WTC11 (cell line): Measurements from ENCODE around the gene ZNF431. TPM values are rescaled to one million over a fixed set of nuclear protein-coding genes. Genes with fewer than 3 reads are reported as not detected.

Experiments
- ATAC-seq: fragments of 200-7000 bp; cut with Tn5 transposase; 2 replicates; pipeline ENCODE4 v1.10.0; 2021; ENCODE audit warnings: mild to moderate bottlenecking, moderate library complexity
- CTCF ChIA-PET: fragments of 300-600 bp; sonication (Branson Sonifier 250); formaldehyde crosslinking; loops from one replicate; lab custom pipeline; 2021; ENCODE audit warnings: antibody characterized with exemption; lab: Charles Lee
- POLR2A ChIA-PET: fragments of 350-600 bp; sonication (Branson Sonifier 250); formaldehyde crosslinking; loops from one replicate; lab custom pipeline; 2021; ENCODE audit warnings: antibody characterized with exemption; lab: Charles Lee
- DNase-seq: peaks from one replicate; pipeline ENCODE4 v3.0.0; 2021; ENCODE audit warnings: low spot score
- H3K27ac Mint-ChIP-seq: 2 replicates; pipeline ENCODE4 v1.8.0; 2021; ENCODE audit warnings: mixed read lengths
- H3K27me3 Mint-ChIP-seq: 2 replicates; pipeline ENCODE4 v1.8.0; 2021; ENCODE audit warnings: low read depth, mild to moderate bottlenecking, moderate library complexity, mixed read lengths
- H3K36me3 Mint-ChIP-seq: 2 replicates; pipeline ENCODE4 v1.8.0; 2021; ENCODE audit warnings: mixed read lengths
- H3K4me1 Mint-ChIP-seq: 2 replicates; pipeline ENCODE4 v1.8.0; 2022; ENCODE audit warnings: mixed read lengths
- H3K4me3 Mint-ChIP-seq: 2 replicates; pipeline ENCODE4 v1.8.0; 2021; ENCODE audit warnings: mild to moderate bottlenecking, moderate library complexity, mixed read lengths
- H3K9me3 Mint-ChIP-seq: 2 replicates; pipeline ENCODE4 v1.8.0; 2021; ENCODE audit warnings: mixed read lengths
- CREB1 ChIP-seq: sonication (generic); formaldehyde crosslinking; IDR thresholded peaks from 2 replicates; pipeline ENCODE4 v1.8.0; 2023; ENCODE audit warnings: mild to moderate bottlenecking, missing genetic modification reagents
- CREM ChIP-seq: sonication (generic); formaldehyde crosslinking; IDR thresholded peaks from 2 replicates; pipeline ENCODE4 v1.8.1; 2022; ENCODE audit warnings: mild to moderate bottlenecking, missing genetic modification reagents, moderate library complexity
- ELF4 ChIP-seq: sonication (generic); formaldehyde crosslinking; IDR thresholded peaks from 2 replicates; pipeline ENCODE4 v1.8.1; 2022; ENCODE audit warnings: low read depth, mild to moderate bottlenecking, moderate library complexity, missing genetic modification reagents
- GRHL2 ChIP-seq: fragments of 250-450 bp; sonication (Bioruptor Pico); IDR thresholded peaks from 2 replicates; pipeline ENCODE4 v1.8.0; 2022; ENCODE audit warnings: mild to moderate bottlenecking, moderate library complexity; ENCODE audit not compliant: insufficient replicate concordance, severe bottlenecking
- KAT7 ChIP-seq: sonication (generic); formaldehyde crosslinking; IDR thresholded peaks from 2 replicates; pipeline ENCODE4 v1.8.1; 2023; ENCODE audit warnings: missing genetic modification reagents, mild to moderate bottlenecking, borderline replicate concordance
- NR1H2 ChIP-seq: sonication (generic); formaldehyde crosslinking; IDR thresholded peaks from 2 replicates; pipeline ENCODE4 v1.9.0; 2021; ENCODE audit warnings: mild to moderate bottlenecking, moderate library complexity, missing genetic modification reagents
- OVOL2 ChIP-seq: fragments of 250-450 bp; sonication (Bioruptor Pico); IDR thresholded peaks from 2 replicates; pipeline ENCODE4 v1.9.0; 2021; ENCODE audit warnings: mild to moderate bottlenecking, borderline replicate concordance
- SMAD4 ChIP-seq: sonication (generic); formaldehyde crosslinking; IDR thresholded peaks from 2 replicates; pipeline ENCODE4 v1.8.0; 2022; ENCODE audit warnings: mild to moderate bottlenecking, missing genetic modification reagents
- TEAD1 ChIP-seq: sonication (generic); formaldehyde crosslinking; IDR thresholded peaks from 2 replicates; pipeline ENCODE4 v1.8.0; 2022; ENCODE audit warnings: mild to moderate bottlenecking, missing genetic modification reagents
- ZNF138 ChIP-seq: sonication (generic); formaldehyde crosslinking; conservative IDR thresholded peaks from 2 replicates; pipeline ENCODE4 v1.8.1; 2022; ENCODE audit warnings: mild to moderate bottlenecking, moderate library complexity, missing genetic modification reagents
- ZNF219 ChIP-seq: sonication (generic); formaldehyde crosslinking; IDR thresholded peaks from 2 replicates; pipeline ENCODE4 v1.8.0; 2023; ENCODE audit warnings: missing genetic modification reagents, mild to moderate bottlenecking, borderline replicate concordance
- ZNF317 ChIP-seq: sonication (generic); formaldehyde crosslinking; IDR thresholded peaks from 2 replicates; pipeline ENCODE4 v1.8.1; 2023; ENCODE audit warnings: low read depth, mild to moderate bottlenecking, moderate library complexity, missing genetic modification reagents, borderline replicate concordance
- ZNF423 ChIP-seq: fragments of 250-450 bp; sonication (Bioruptor Pico); IDR thresholded peaks from 2 replicates; pipeline ENCODE4 v2.1.2; 2022; ENCODE audit warnings: mild to moderate bottlenecking, moderate library complexity
- total RNA-seq: library from RNA; stranded (reverse); gene quantifications from 3 replicates; pipeline ENCODE4 v1.2.3, GENCODE V29; 2021
- TF ChIP-seq, protein P1 (sequence below): sonication (generic); formaldehyde crosslinking; conservative IDR thresholded peaks from 2 replicates; pipeline ENCODE4 v1.8.1; 2022; ENCODE audit warnings: mild to moderate bottlenecking, missing genetic modification reagents
- TF ChIP-seq, protein P2 (sequence below): sonication (generic); formaldehyde crosslinking; IDR thresholded peaks from 2 replicates; pipeline ENCODE4 v1.8.1; 2023; ENCODE audit warnings: mild to moderate bottlenecking, missing genetic modification reagents
- TF ChIP-seq, protein P3 (sequence below): fragments of 250-450 bp; sonication (Bioruptor Pico); IDR thresholded peaks from 2 replicates; pipeline ENCODE4 v1.9.0; 2021; ENCODE audit warnings: mild to moderate bottlenecking, borderline replicate concordance
- TF ChIP-seq, protein P4 (sequence below): sonication (generic); formaldehyde crosslinking; IDR thresholded peaks from 2 replicates; pipeline ENCODE4 v1.8.1; 2022; ENCODE audit warnings: mild to moderate bottlenecking, moderate library complexity, missing genetic modification reagents
- TF ChIP-seq, protein P5 (sequence below): sonication (generic); formaldehyde crosslinking; IDR thresholded peaks from 2 replicates; pipeline ENCODE4 v1.8.1; 2022; ENCODE audit warnings: missing genetic modification reagents, borderline replicate concordance
- TF ChIP-seq, protein P6 (sequence below): sonication (generic); formaldehyde crosslinking; IDR thresholded peaks from 2 replicates; pipeline ENCODE4 v1.8.0; 2023; ENCODE audit warnings: mild to moderate bottlenecking, missing genetic modification reagents
- TF ChIP-seq, protein P7 (sequence below): sonication (generic); formaldehyde crosslinking; IDR thresholded peaks from 2 replicates; pipeline ENCODE4 v1.8.1; 2023; ENCODE audit warnings: mild to moderate bottlenecking, missing genetic modification reagents, moderate library complexity
- TF ChIP-seq, protein P8 (sequence below): fragments of 250-450 bp; sonication (Bioruptor Pico); IDR thresholded peaks from 2 replicates; pipeline ENCODE4 v1.8.0; 2021; ENCODE audit warnings: mild to moderate bottlenecking

The ZNF431 gene
- total RNA-seq, 1 experiment from 2014 or later: 42.1 TPM

DNA sequence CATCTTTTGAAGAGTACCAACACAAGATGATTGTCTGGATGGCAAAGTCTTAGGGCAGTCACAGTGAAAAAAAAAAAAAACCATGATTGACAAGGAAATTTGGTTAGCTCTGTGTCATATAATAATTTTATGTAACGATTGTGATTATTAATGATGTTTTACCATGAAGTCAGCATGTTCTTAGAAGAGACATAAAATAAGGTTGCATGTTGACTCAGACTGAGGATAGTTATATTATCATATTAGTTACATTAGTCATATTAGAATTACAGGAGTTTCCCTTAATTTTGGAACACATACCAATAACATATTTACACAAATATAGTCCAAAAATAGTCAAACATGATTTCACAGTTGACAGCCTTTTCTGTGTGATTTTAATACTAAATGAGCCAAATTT, 5.7 kb downstream of the ZNF431 start (continued):
- TF ChIP-seq, protein P1, sequence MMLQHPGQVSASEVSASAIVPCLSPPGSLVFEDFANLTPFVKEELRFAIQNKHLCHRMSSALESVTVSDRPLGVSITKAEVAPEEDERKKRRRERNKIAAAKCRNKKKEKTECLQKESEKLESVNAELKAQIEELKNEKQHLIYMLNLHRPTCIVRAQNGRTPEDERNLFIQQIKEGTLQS (CRISPR knock-in tag): no peak
- TF ChIP-seq TEAD1 (CRISPR knock-in tag): no peak
- no peak for TF ChIP-seq CREB1 (CRISPR knock-in tag)
- no peak for TF ChIP-seq OVOL2 (CRISPR knock-in tag)
- TF ChIP-seq, protein P2, sequence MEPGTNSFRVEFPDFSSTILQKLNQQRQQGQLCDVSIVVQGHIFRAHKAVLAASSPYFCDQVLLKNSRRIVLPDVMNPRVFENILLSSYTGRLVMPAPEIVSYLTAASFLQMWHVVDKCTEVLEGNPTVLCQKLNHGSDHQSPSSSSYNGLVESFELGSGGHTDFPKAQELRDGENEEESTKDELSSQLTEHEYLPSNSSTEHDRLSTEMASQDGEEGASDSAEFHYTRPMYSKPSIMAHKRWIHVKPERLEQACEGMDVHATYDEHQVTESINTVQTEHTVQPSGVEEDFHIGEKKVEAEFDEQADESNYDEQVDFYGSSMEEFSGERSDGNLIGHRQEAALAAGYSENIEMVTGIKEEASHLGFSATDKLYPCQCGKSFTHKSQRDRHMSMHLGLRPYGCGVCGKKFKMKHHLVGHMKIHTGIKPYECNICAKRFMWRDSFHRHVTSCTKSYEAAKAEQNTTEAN (CRISPR knock-in tag): no peak

DNA sequence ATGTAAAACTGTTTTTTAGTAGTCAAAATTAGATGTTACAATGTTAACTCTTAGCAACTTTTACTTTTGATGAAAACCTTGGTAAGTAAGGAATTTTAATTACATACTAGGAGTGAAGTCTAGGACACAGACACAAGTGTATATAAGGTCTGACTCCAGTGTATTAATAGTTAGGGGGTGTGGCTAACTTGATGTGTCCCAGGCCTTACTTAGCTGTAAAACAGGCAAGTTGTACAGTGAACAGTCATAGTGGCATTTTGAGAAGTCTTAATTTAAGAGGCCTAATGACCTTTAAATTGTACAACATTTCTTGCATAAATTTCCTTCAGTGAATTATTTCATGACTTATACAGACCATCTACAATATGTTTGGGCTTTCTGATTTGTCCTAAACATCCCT, 6.8 kb downstream of the ZNF431 start:
- Mint-ChIP-seq H3K9me3 (peaks cover 49% of the 10 kb centered on the region), H3K27me3 (no peaks in the 10 kb centered on the region), H3K4me1 (0 out of 2 replicates have a peak, but pooled peaks cover 5% of the 10 kb centered on the region), H3K36me3 (peaks cover 99% of the 10 kb centered on the region), H3K4me3 (no peak overlapping the region), H3K27ac (no peak overlapping the region)
- ChIA-PET POLR2A (no interaction called here), CTCF (no interaction called here)
- DNase-seq (no peak), ATAC-seq (no peak)
- TF ChIP-seq, protein P3, sequence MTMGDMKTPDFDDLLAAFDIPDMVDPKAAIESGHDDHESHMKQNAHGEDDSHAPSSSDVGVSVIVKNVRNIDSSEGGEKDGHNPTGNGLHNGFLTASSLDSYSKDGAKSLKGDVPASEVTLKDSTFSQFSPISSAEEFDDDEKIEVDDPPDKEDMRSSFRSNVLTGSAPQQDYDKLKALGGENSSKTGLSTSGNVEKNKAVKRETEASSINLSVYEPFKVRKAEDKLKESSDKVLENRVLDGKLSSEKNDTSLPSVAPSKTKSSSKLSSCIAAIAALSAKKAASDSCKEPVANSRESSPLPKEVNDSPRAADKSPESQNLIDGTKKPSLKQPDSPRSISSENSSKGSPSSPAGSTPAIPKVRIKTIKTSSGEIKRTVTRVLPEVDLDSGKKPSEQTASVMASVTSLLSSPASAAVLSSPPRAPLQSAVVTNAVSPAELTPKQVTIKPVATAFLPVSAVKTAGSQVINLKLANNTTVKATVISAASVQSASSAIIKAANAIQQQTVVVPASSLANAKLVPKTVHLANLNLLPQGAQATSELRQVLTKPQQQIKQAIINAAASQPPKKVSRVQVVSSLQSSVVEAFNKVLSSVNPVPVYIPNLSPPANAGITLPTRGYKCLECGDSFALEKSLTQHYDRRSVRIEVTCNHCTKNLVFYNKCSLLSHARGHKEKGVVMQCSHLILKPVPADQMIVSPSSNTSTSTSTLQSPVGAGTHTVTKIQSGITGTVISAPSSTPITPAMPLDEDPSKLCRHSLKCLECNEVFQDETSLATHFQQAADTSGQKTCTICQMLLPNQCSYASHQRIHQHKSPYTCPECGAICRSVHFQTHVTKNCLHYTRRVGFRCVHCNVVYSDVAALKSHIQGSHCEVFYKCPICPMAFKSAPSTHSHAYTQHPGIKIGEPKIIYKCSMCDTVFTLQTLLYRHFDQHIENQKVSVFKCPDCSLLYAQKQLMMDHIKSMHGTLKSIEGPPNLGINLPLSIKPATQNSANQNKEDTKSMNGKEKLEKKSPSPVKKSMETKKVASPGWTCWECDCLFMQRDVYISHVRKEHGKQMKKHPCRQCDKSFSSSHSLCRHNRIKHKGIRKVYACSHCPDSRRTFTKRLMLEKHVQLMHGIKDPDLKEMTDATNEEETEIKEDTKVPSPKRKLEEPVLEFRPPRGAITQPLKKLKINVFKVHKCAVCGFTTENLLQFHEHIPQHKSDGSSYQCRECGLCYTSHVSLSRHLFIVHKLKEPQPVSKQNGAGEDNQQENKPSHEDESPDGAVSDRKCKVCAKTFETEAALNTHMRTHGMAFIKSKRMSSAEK (CRISPR knock-in tag): no peak
- no peak for TF ChIP-seq CREM (CRISPR knock-in tag)
- no peak for TF ChIP-seq ZNF423 (CRISPR knock-in tag)
- TF ChIP-seq KAT7: no peak
- no peak for TF ChIP-seq ZNF219
- no peak for TF ChIP-seq NR1H2 (CRISPR knock-in tag)
- TF ChIP-seq, protein P4, sequence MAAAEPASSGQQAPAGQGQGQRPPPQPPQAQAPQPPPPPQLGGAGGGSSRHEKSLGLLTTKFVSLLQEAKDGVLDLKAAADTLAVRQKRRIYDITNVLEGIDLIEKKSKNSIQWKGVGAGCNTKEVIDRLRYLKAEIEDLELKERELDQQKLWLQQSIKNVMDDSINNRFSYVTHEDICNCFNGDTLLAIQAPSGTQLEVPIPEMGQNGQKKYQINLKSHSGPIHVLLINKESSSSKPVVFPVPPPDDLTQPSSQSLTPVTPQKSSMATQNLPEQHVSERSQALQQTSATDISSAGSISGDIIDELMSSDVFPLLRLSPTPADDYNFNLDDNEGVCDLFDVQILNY (CRISPR knock-in tag): no peak
- TF ChIP-seq ZNF317 (CRISPR knock-in tag): no peak
- no peak for TF ChIP-seq ELF4 (CRISPR knock-in tag)

DNA sequence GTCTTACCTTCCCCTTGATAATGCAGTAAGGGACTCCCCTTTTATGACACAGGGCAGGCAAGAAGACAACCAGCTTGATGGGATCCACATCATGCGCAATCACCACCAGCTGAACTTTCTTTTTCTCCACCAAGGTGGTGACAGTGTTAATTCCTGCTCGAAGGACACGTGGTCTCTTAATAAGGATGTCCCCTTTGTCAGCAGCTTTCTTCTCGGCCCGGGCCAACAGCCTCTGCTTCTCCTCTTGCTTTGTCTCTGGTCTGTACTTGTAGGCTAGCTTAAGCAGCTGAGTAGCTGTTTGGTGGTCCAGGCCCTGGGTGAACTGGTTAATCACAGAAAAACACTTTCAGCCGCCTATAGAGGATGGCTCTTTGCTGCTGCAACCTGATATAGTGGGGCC, 8.0 kb downstream of the ZNF431 start:
- ChIA-PET POLR2A (no interaction called here), CTCF (no interaction called here)
- no peak for DNase-seq
- no peak overlapping the region for H3K27ac Mint-ChIP-seq
- 0 out of 2 replicates have a peak, but pooled peaks cover 5% of the 10 kb centered on the region for H3K4me1 Mint-ChIP-seq
- ATAC-seq: no peak
- peaks cover 97% of the 10 kb centered on the region for H3K36me3 Mint-ChIP-seq
- H3K27me3 Mint-ChIP-seq: no peaks in the 10 kb centered on the region
- peaks cover 45% of the 10 kb centered on the region for H3K9me3 Mint-ChIP-seq
- no peak overlapping the region for H3K4me3 Mint-ChIP-seq
- TF ChIP-seq, protein P5, sequence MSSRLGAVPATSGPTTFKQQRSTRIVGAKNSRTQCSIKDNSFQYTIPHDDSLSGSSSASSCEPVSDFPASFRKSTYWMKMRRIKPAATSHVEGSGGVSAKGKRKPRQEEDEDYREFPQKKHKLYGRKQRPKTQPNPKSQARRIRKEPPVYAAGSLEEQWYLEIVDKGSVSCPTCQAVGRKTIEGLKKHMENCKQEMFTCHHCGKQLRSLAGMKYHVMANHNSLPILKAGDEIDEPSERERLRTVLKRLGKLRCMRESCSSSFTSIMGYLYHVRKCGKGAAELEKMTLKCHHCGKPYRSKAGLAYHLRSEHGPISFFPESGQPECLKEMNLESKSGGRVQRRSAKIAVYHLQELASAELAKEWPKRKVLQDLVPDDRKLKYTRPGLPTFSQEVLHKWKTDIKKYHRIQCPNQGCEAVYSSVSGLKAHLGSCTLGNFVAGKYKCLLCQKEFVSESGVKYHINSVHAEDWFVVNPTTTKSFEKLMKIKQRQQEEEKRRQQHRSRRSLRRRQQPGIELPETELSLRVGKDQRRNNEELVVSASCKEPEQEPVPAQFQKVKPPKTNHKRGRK (CRISPR knock-in tag): no peak
- TF ChIP-seq SMAD4 (CRISPR knock-in tag): no peak
- no peak for TF ChIP-seq GRHL2 (CRISPR knock-in tag)
- TF ChIP-seq ZNF138 (CRISPR knock-in tag): no peak
- TF ChIP-seq, protein P6, sequence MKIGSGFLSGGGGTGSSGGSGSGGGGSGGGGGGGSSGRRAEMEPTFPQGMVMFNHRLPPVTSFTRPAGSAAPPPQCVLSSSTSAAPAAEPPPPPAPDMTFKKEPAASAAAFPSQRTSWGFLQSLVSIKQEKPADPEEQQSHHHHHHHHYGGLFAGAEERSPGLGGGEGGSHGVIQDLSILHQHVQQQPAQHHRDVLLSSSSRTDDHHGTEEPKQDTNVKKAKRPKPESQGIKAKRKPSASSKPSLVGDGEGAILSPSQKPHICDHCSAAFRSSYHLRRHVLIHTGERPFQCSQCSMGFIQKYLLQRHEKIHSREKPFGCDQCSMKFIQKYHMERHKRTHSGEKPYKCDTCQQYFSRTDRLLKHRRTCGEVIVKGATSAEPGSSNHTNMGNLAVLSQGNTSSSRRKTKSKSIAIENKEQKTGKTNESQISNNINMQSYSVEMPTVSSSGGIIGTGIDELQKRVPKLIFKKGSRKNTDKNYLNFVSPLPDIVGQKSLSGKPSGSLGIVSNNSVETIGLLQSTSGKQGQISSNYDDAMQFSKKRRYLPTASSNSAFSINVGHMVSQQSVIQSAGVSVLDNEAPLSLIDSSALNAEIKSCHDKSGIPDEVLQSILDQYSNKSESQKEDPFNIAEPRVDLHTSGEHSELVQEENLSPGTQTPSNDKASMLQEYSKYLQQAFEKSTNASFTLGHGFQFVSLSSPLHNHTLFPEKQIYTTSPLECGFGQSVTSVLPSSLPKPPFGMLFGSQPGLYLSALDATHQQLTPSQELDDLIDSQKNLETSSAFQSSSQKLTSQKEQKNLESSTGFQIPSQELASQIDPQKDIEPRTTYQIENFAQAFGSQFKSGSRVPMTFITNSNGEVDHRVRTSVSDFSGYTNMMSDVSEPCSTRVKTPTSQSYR (CRISPR knock-in tag): no peak
- TF ChIP-seq, protein P7, sequence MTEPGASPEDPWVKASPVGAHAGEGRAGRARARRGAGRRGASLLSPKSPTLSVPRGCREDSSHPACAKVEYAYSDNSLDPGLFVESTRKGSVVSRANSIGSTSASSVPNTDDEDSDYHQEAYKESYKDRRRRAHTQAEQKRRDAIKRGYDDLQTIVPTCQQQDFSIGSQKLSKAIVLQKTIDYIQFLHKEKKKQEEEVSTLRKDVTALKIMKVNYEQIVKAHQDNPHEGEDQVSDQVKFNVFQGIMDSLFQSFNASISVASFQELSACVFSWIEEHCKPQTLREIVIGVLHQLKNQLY (CRISPR knock-in tag): no peak
- TF ChIP-seq, protein P8, sequence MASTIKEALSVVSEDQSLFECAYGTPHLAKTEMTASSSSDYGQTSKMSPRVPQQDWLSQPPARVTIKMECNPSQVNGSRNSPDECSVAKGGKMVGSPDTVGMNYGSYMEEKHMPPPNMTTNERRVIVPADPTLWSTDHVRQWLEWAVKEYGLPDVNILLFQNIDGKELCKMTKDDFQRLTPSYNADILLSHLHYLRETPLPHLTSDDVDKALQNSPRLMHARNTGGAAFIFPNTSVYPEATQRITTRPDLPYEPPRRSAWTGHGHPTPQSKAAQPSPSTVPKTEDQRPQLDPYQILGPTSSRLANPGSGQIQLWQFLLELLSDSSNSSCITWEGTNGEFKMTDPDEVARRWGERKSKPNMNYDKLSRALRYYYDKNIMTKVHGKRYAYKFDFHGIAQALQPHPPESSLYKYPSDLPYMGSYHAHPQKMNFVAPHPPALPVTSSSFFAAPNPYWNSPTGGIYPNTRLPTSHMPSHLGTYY (CRISPR knock-in tag): no peak
